GM19351 (cell line): Measurements from ENCODE around the gene GLS.
"Not testable (repeated sequence)": the region's sequence is repeated elsewhere in the genome, so short reads cannot be mapped to it uniquely, and the experiment has no call there.

Source experiments
- ATAC-seq: cut with Tn5 transposase; IDR thresholded peaks from one replicate; pipeline ENCODE4 v1.9.1; 2021; ENCODE audit warnings: mild to moderate bottlenecking, moderate library complexity; ENCODE audit not compliant: unreplicated experiment

GLS gene

GRCh38 chr2:190929919-190930318, 49.3 kb downstream of the GLS start:
- no peak for ATAC-seq

- ATAC-seq, result no peak
Observed at GRCh38 chr2:190930411-190930810, 49.8 kb downstream of the GLS start.

- ATAC-seq, result no peak
Observed at GRCh38 chr2:190932514-190932913, 51.9 kb downstream of the GLS start.

GRCh38 chr2:190933361-190933760, 52.7 kb downstream of the GLS start:
- ATAC-seq, result no peak

GRCh38 chr2:190935054-190935453, 54.4 kb downstream of the GLS start:
- ATAC-seq, result no peak

GRCh38 chr2:190938771-190939335, 58.2 kb downstream of the GLS start:
- no peak for ATAC-seq

GRCh38 chr2:190940454-190940853, 59.8 kb downstream of the GLS start:
- no peak for ATAC-seq

- no peak for ATAC-seq
Observed at GRCh38 chr2:190941571-190941970, 61.0 kb downstream of the GLS start.

GRCh38 chr2:190942697-190943096, 62.1 kb downstream of the GLS start:
- ATAC-seq, result no peak

GRCh38 chr2:190943706-190944105, 63.1 kb downstream of the GLS start:
- no peak for ATAC-seq

GRCh38 chr2:190947141-190947540, 66.5 kb downstream of the GLS start:
- ATAC-seq, result no peak

GRCh38 chr2:190947711-190948251, 67.2 kb downstream of the GLS start:
- peak; percentile 71 for ATAC-seq

GRCh38 chr2:190948671-190949070, 68.0 kb downstream of the GLS start:
- ATAC-seq, result no peak

- ATAC-seq, result no peak
Observed at GRCh38 chr2:190950566-190950991, 70.0 kb downstream of the GLS start.

- ATAC-seq, result no peak
Observed at GRCh38 chr2:190953257-190953656, 72.6 kb downstream of the GLS start.

GRCh38 chr2:190959911-190960788, 79.5 kb downstream of the GLS start:
- no peak for ATAC-seq

- ATAC-seq, result not testable (repeated sequence)
Observed at GRCh38 chr2:190961117-190961516, 80.5 kb downstream of the GLS start.

GRCh38 chr2:190961918-190962487, 81.4 kb downstream of the GLS start:
- ATAC-seq, result peak; percentile 49

- ATAC-seq, result no peak
Observed at GRCh38 chr2:190963088-190963487, 82.5 kb downstream of the GLS start.

GRCh38 chr2:190964170-190964795, 83.7 kb downstream of the GLS start:
- ATAC-seq, result no peak

GRCh38 chr2:190965580-190966222, 85.1 kb downstream of the GLS start:
- no peak for ATAC-seq
